ENCODE data around the gene CBLL1.

Gene CBLL1

DNA sequence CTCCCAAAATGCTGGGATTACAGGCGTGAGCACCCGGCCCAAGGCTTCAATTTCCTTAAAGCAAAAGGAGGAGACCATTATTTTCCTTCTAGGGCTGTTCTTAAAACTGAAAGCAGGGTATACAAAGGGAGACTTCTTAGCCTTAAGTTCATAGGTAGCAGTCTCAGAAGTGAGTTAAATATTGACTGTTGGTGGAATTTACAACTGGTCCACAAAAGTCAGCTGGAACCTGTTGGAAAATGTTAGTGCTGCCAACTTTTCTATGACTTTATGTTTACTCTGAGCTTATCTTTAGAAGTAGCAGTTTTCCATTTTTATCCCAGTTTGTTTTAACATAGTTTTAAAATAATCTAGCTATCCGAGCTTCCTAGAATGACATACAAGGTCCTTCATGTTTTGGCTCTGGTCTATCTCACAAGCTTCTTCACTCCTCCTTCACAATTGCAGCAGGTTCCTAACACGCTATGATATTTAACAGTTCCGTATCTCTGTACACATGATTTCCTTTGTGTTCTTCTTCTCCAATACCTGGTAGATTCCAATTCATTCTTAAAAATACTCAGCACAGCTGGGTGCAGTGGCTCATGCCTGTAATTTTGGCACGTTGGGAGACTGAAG lies 55.8 kb downstream of the CBLL1 start:
- Histone ChIP-seq H3K36me3 (replicated peaks) (no peaks in the 10 kb centered on the region), H3K27me3 (ENCODE audit: low read depth) (peaks cover 4% of the 10 kb centered on the region; the same call in 1 of the 2 replicates), H3K4me3 (no peak overlapping the region), H3K4me1 (no peaks in the 10 kb centered on the region), H3K9me3 (no peaks in the 10 kb centered on the region)
- in situ Hi-C loops (cut with MboI; ENCODE audit: low sequenced_read_pairs), result no loop called here
- DNase-seq (ENCODE audit: low spot score in 2 of 2), result no peak

DNA sequence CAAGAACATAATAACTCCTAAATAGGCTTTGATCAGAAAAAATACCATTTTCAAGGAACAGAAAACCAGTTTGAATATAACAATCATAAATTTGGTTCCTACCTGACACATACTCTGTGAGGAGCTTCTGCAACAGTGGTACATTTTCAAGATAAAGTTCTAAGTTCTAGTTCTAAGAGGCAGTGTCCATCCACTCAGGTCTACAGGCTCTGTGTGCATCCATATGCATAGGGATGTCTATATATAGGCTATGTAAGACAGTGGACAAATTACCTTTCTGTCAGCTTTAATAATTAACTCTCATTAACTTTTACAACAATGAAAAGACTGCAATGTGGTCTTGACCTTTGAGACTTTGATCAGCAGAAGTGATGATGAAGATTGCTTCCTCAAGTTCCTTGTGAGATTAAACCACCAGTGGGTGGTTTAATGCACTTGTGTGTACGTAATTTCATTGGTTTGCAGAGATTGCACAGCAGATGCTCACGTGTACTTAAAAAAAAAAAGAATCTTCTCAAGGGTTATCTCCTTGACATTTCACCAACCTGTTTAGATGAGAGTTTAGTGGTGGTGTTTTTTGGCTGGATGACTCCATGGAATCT lies 59.2 kb downstream of the CBLL1 start, which contains the start of gene SLC26A3:
SLC26A3 (minus strand) TSS at position 215 of the 602 bp plus-strand sequence. CDS start 8,714 bp downstream, outside the sequence.
- no peaks in the 10 kb centered on the region for H3K36me3 ChIP-seq (replicated peaks)
- in situ Hi-C loops (cut with MboI; ENCODE audit: low sequenced_read_pairs), result no loop called here

DNA sequence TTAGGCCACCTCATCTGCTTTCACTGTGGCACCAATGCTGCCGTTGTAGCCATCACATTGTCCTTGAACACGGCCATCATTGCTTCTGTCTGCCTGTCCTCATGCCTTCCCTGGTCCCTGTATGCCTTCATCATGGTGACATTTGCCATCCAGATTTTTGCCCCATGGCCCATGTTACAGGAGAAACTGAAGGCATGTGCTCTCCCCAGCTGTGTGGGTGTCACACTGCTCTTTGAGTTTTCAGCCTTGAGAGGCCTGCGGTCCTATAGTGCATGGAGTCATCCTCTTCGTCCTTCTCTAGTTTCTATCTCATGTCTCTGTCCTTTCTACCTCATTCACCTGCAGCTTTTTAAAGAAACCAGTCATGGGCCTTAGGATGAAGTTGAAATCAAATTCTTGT lies 65.2 kb downstream of the CBLL1 start:
- Histone ChIP-seq H3K4me1 (no peaks in the 10 kb centered on the region), H3K27me3 (ENCODE audit: low read depth) (no peaks in the 10 kb centered on the region), H3K36me3 (replicated peaks) (no peaks in the 10 kb centered on the region), H3K9me3 (no peaks in the 10 kb centered on the region), H3K4me3 (no peak overlapping the region)
- DNase-seq (ENCODE audit: low spot score in 2 of 2), result no peak
- in situ Hi-C loops (cut with MboI; ENCODE audit: low sequenced_read_pairs), result no loop called here

More for the DNA sequence above, 59.2 kb downstream of the CBLL1 start, which contains the start of gene SLC26A3:
- Histone ChIP-seq H3K27me3 (ENCODE audit: low read depth) (no peaks in the 10 kb centered on the region), H3K4me1 (no peaks in the 10 kb centered on the region), H3K9me3 (no peaks in the 10 kb centered on the region), H3K4me3 (no peak within 1 kb of the TSS)
- DNase-seq (ENCODE audit: low spot score in 2 of 2), result no peak

DNA sequence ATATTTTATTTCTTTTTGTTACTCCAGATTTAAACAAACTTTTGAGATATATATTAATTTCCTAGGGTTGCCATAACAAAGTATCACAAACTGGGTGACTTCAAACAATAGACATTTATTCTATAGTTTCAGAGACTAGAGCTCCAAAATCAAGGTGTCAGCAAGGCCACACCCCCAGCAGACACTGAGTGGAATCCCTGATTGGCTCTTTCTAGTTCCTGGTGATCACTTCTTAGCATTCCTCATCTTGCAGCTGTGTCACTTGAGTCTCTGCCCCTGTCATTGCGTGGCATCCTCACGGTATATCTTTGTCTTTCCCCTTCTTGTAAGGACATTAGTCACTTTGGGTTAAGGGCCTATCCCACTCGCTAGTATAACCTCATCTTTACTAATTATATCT lies 66.7 kb downstream of the CBLL1 start:
- in situ Hi-C loops (cut with MboI; ENCODE audit: low sequenced_read_pairs), result no loop called here
- Histone ChIP-seq H3K4me3 (no peak overlapping the region), H3K4me1 (peaks cover 6% of the 10 kb centered on the region), H3K36me3 (replicated peaks) (no peaks in the 10 kb centered on the region), H3K9me3 (no peaks in the 10 kb centered on the region), H3K27me3 (ENCODE audit: low read depth) (no peaks in the 10 kb centered on the region)
- no peak for DNase-seq (ENCODE audit: low spot score in 2 of 2)

All from HAP-1 (cell line).